Stimulated activated naive CD8-positive, alpha-beta T cell treated with anti-CD3 and anti-CD28 coated beads, Interleukin-15, Interleukin-2, amounts not matched to agents 100 U/mL and 50 U/mL, for 24 hours (primary cell): ENCODE results near the gene PYCR2.

Experiments used
- ATAC-seq: fragments of 150-1000 bp; cut with Tn5 transposase; one replicate; pipeline ENCODE4 v1.10.0; 2021
- DNase-seq: peaks from one replicate; pipeline ENCODE4 v3.0.0; 2021

Gene PYCR2

DNA sequence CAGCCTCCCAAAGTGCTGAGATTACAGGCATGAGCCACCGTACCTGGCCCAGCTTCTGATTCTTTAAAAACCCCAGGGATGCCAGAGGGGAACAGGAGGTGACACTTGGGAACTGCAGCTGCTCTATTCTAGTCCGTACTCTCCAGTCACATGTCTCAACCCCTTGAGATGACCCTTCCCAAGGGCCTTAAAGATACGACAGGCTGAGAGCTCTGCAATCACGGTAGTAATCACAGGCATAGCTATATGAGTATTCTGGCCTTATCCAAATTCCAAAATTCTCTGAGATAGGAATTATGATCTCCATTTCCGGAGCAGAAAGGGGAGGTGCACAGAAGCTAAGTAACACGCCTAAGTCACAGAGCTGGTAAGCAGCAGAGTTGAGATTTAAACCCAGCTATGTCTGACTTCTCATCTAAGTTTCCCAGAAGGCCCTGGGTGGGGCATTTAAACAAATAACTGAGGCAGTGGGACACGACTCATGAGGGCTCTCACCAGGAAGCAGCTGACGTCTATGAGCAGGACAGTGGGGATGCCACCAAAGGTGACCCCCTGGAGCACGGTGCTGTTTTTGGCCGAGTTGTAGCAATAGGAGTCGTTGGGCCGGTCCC, 47.0 kb downstream of the PYCR2 start:
- ATAC-seq (no peak), DNase-seq (no peak)

DNA sequence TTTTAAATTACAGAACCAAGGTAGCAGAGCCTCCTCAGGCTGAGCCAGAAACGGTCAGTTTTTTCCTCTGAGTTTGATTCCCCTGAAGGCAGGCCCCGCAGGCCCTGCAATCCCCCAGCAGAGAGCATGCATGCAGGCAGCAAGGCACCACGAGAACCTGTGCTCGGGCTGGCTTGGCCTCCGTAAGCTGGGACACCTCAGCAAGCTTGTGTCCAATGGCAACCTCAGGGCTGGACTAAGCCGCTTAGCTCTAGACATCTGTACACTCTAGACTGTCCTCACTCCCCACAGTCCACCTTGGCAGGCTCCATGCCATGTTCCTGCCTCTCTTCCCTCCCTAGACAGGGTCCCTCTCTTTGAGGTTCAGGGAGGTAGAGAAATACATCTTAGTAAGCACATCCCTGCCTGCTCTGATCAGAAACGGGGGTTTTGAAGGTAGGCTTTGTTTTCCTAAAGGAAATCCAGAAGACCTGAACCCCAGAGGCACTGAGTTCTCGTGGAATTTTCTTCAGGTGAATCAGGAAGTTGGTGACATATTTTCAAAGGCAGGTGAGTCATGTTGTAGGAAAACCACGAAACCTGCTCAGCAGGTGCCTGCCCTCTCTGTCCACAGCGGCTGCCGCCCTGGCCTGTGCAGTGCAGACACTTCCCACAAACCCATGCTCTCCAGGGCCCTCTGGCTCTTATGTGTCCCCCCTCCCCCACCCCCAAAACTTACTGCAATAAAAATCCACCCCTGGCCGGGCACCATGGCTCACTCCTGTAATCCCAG, 48.8 kb downstream of the PYCR2 start:
- ATAC-seq (no peak), DNase-seq (no peak)

DNA sequence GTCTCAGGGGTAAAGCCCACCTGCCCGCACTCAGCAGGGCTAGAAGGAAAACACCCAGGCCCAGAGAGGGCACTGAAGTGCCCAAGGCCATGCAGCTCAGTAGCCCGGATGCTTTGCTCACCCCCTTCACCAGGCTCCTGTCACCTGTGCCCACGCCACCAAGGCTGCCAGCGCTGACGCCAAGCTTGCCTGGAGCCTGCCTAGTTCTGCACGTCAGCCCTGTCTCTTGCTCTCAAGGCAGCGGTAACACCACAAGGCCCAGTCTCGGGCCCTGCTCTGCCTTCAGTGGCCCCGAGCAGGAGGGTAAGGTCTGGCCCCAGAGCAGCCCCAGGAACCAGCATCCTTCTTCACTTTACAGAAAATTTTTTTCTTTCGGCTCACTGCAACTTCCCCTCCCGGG, 49.6 kb downstream of the PYCR2 start:
- ATAC-seq (no peak), DNase-seq (no peak)

DNA sequence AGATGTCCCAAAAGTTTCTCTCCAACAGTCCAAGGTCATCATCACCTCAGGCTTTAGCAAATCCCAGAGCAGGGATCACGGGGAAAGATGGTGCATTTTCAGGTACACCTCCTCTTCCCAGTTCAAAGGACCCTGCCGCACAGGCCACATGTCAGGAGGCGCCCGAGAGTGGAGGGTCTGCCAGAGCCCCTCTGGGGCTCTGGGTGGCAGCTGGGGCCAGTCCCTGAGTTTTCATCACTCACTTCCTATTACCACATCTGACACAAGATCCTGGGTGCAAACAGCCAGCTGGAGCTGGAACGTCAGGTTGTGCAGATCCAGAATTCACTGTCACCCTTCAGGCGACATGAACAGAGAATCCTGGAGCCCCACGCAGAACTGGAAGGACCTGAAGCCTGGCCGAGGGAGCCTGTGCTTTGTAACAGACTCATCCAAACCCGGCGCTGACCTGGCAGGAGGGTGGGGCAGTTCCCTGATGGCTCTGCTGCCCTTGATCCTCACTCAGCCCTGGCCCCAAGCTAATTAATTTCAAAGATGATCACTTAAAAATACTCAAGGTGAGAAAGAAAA, 50.7 kb downstream of the PYCR2 start:
- DNase-seq = no peak
- ATAC-seq = no peak

DNA sequence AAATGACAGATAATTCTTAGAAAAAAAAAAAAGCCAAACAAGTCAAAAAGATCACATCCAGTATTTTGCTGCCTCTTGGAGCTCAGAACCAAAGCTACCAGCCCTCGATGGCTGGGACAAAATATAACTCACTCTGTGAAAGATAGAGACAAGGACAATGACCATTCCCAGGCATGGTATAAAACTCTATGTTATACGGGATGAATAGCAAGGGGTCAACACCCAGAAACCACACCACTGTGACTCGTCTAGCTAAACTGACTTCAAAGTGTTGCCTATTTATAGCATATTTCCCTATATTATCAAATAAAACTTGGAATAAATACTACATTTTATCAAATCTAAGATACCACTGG, 52.0 kb downstream of the PYCR2 start:
- DNase-seq (no peak), ATAC-seq (no peak)

DNA sequence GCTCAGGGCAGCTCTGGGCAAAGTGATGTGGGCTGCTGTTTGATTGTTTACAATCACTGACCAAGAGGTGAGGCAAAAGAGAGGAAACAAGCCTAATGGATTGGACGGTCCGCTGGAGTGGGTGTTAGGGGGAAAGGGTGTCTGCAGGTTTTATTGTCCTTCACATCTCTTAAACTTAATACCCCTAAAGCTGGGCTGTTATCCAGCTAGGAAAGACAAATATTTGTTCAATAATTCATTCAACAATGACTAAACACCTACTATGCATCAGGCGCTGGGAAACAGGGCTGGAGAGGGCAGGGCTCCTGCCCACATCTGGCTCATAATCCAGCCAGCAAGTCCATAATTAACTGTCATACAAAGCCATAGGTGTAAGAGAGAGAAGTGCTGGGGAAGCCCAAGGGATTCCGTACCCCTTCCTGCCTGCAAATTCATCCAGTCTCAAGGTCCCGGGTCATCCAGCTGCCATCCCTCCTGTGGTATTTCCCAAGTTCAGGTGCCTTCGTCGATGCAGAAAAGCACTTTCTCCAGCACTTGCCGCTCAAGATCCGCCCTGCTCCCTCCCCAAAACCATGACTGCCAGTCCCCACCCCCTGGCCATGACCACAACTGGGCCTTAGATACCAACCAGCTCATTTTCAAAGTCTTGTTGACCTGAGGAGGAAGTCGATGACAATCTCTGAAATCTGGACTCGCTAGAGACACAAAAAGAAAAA, 52.5 kb downstream of the PYCR2 start:
- no peak for ATAC-seq
- DNase-seq = no peak

DNA sequence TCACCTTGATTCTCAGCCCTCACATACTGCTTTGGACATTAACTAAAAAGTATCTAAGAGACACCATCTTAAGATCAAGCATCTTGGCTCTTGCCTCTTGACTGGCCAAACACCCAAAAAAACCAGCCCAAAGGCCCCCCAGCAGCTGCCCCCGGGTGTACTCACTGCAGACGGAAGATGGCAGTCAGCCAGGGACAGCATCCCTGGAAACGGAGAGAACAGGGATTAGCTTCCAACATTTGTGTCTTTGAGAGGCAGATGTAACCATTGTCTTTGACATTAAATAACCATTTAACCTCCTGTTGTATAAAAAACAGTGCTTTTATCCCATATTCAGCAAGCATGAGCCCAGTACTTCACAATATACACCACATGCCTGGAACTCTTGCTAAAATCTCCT, 53.1 kb downstream of the PYCR2 start:
- no peak for ATAC-seq
- no peak for DNase-seq
